ENCODE results near the gene SIPA1L3.

Gene SIPA1L3

DNA sequence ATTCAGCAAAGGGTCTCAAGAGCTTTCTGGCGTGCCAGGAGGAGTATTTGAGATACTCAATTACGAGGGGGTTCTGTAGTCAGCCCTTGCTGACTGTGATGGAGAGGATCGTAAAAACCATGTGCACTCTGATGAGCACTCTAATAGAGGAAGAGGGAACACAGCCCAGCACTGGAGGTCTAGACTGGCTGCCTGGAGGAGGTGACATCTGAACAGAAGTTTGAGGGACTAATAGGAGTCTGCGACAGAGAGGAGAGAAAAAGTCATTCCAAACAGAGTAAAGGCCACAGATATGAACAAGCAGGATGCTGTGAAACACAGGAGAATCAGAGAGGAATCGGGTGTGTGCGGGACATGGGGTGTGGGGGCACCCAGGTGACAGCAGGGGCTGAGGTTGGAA is 237.7 kb downstream of the SIPA1L3 start:
- Histone ChIP-seq H3K36me3 (ENCODE audit: control insufficient read depth, insufficient read depth, low read length) (peaks cover 30% of the 10 kb centered on the region), H3K27ac (ENCODE audit: low read depth, low read length) (no peak overlapping the region), H3K9ac (ENCODE audit: low read depth, low read length) (no peak overlapping the region), H3K9me3 (ENCODE audit: control insufficient read depth, insufficient read depth, low read length) (no peaks in the 10 kb centered on the region), H3K4me3 (ENCODE audit: low read depth, low read length) (no peak overlapping the region), H3K4me1 (ENCODE audit: control insufficient read depth, insufficient read depth, low read length) (no peaks in the 10 kb centered on the region), H3K27me3 (ENCODE audit: control insufficient read depth, insufficient read depth, low read length) (no peaks in the 10 kb centered on the region)

DNA sequence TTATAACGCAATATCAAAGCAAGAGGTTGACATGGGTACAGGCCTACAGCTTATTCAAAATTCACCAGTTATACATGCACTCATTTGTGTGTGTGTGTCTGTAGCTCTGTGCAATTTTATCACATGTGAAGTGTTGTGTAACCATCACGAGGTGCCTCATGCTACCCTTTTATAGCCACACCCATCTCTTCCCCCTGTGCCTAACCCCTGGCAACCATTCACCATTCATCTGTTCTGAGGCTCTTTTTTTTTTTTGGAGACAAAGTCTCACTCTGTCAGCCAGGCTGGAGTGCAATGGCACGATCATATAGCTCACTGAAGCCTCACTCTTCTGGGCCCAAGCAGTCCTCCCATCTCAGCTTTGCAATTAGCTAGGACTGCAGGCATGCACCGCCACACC is 238.6 kb downstream of the SIPA1L3 start:
- H3K4me3 ChIP-seq (ENCODE audit: low read depth, low read length), result no peak overlapping the region
- H3K27me3 ChIP-seq (ENCODE audit: control insufficient read depth, insufficient read depth, low read length), result no peaks in the 10 kb centered on the region
- H3K27ac ChIP-seq (ENCODE audit: low read depth, low read length), result no peak overlapping the region
- no peak overlapping the region for H3K9ac ChIP-seq (ENCODE audit: low read depth, low read length)
- H3K9me3 ChIP-seq (ENCODE audit: control insufficient read depth, insufficient read depth, low read length), result no peaks in the 10 kb centered on the region
- no peaks in the 10 kb centered on the region for H3K4me1 ChIP-seq (ENCODE audit: control insufficient read depth, insufficient read depth, low read length)
- peaks cover 30% of the 10 kb centered on the region for H3K36me3 ChIP-seq (ENCODE audit: control insufficient read depth, insufficient read depth, low read length)

DNA sequence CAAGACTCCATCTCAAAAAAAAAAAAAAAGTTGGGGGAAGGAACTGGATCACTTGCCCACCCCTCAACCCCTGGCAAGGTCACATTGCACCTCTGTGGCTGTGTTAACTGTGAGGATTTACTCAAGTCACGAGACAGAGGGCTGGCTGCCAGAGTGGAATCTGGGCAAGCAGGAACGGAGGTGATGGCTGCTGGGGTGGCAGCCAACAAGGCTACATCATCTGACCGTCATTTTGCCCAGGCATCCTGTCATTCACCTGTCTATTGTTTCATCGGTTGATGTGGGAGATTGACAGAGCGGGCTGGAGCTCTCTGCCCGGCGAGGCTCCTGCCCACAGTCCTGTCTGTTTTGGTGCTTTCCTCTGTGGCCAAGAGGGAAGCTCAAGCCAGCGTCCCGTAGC is 241.3 kb downstream of the SIPA1L3 start:
- H3K4me3 ChIP-seq (ENCODE audit: low read depth, low read length), result no peak overlapping the region
- no peak overlapping the region for H3K27ac ChIP-seq (ENCODE audit: low read depth, low read length)
- no peak overlapping the region for H3K9ac ChIP-seq (ENCODE audit: low read depth, low read length)
- no peaks in the 10 kb centered on the region for H3K4me1 ChIP-seq (ENCODE audit: control insufficient read depth, insufficient read depth, low read length)
- peaks cover 42% of the 10 kb centered on the region for H3K36me3 ChIP-seq (ENCODE audit: control insufficient read depth, insufficient read depth, low read length)
- no peaks in the 10 kb centered on the region for H3K27me3 ChIP-seq (ENCODE audit: control insufficient read depth, insufficient read depth, low read length)
- no peaks in the 10 kb centered on the region for H3K9me3 ChIP-seq (ENCODE audit: control insufficient read depth, insufficient read depth, low read length)

DNA sequence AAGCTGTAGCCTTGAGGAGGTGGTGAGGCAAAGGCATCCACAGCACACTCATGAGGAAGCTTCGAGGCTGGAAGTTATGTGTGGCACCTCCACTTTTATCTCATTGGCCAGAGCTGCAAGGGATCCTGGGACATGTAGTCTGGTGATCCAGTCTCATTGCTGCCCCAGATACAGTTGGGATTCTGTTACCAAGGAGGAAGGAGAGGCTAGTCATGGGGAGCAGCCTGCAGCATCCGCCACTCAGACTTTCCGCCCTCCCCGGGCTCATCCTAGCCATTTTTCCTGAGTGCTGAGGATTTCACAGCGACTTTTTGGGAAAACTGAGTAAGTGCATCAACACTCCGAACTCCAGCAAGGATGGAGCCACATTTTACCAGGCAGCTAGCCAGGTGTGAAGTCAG is 242.7 kb downstream of the SIPA1L3 start:
- no peaks in the 10 kb centered on the region for H3K27me3 ChIP-seq (ENCODE audit: control insufficient read depth, insufficient read depth, low read length)
- H3K9me3 ChIP-seq (ENCODE audit: control insufficient read depth, insufficient read depth, low read length), result no peaks in the 10 kb centered on the region
- peaks cover 39% of the 10 kb centered on the region for H3K36me3 ChIP-seq (ENCODE audit: control insufficient read depth, insufficient read depth, low read length)
- no peak overlapping the region for H3K4me3 ChIP-seq (ENCODE audit: low read depth, low read length)
- H3K4me1 ChIP-seq (ENCODE audit: control insufficient read depth, insufficient read depth, low read length), result no peaks in the 10 kb centered on the region
- H3K9ac ChIP-seq (ENCODE audit: low read depth, low read length), result no peak overlapping the region
- H3K27ac ChIP-seq (ENCODE audit: low read depth, low read length), result no peak overlapping the region

DNA sequence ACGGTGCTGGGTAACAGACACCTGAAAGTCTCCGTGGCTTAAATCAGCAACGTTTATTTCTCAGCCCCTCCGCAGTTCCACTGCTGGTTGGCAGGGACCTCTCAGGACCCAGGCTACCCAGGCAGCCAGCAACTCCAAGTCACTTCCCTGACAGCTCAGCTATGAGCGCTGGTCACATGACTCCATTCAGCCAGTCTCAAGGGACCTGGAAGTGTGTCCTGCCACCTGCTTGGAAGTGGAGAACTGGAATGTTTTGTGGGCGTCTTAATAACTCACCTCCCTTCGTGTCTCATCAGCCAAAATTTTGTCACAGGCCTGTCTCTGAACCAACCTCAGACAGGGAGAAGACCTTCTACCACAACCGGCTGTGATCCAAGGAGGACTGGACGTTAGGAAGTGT is 244.2 kb downstream of the SIPA1L3 start:
- Histone ChIP-seq H3K36me3 (ENCODE audit: control insufficient read depth, insufficient read depth, low read length) (peaks cover 35% of the 10 kb centered on the region), H3K9me3 (ENCODE audit: control insufficient read depth, insufficient read depth, low read length) (no peaks in the 10 kb centered on the region), H3K4me3 (ENCODE audit: low read depth, low read length) (no peak overlapping the region), H3K9ac (ENCODE audit: low read depth, low read length) (no peak overlapping the region), H3K4me1 (ENCODE audit: control insufficient read depth, insufficient read depth, low read length) (no peaks in the 10 kb centered on the region), H3K27me3 (ENCODE audit: control insufficient read depth, insufficient read depth, low read length) (no peaks in the 10 kb centered on the region), H3K27ac (ENCODE audit: low read depth, low read length) (no peak overlapping the region)

DNA sequence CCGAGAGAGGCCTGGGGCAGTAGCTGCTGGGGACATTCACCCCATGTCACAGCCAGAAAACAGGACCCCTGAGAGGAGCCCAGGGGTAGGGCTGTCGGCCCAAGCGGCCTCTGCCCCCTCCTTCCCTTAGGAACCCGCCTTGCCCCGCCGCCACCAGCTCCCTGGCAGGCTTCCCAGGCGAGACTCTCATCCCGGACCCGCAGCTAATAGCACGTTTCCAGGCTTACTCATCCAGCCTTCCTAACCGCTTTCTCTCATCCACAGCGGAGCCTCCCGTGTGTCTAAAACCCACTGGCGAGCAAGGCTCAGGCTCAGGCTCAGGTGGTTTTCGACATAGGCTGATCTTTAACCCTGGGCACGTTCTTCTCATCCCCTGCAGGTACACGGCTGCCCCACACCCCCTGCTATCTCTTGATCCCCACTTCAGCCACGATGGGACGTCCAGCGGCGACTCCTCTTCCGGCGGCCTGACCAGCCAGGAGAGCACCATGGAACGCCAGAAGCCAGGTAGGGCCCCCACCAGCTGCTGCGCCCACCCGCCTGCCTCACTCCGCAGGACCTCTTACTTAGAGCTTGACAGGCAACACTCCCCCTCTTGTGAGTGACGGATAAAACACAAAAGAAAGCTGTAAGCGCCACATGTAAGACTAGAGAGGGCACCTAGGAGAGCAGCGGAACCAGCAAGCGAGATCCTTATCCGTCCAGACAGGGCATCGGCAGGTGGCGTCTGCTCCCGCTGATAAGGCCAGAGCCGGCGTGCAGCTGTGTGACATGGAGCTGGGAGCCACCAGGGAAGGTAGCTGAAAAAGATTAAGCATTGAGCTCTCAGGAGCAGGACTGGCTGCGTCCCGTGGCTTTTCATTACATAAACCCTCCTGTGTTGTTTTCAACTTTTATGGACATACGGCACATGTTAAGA is 245.7 kb downstream of the SIPA1L3 start:
- no peaks in the 10 kb centered on the region for H3K27me3 ChIP-seq (ENCODE audit: control insufficient read depth, insufficient read depth, low read length)
- no peaks in the 10 kb centered on the region for H3K4me1 ChIP-seq (ENCODE audit: control insufficient read depth, insufficient read depth, low read length)
- no peaks in the 10 kb centered on the region for H3K9me3 ChIP-seq (ENCODE audit: control insufficient read depth, insufficient read depth, low read length)
- no peak overlapping the region for H3K4me3 ChIP-seq (ENCODE audit: low read depth, low read length)
- peaks cover 37% of the 10 kb centered on the region for H3K36me3 ChIP-seq (ENCODE audit: control insufficient read depth, insufficient read depth, low read length)
- H3K9ac ChIP-seq (ENCODE audit: low read depth, low read length), result no peak overlapping the region
- H3K27ac ChIP-seq (ENCODE audit: low read depth, low read length), result no peak overlapping the region

DNA sequence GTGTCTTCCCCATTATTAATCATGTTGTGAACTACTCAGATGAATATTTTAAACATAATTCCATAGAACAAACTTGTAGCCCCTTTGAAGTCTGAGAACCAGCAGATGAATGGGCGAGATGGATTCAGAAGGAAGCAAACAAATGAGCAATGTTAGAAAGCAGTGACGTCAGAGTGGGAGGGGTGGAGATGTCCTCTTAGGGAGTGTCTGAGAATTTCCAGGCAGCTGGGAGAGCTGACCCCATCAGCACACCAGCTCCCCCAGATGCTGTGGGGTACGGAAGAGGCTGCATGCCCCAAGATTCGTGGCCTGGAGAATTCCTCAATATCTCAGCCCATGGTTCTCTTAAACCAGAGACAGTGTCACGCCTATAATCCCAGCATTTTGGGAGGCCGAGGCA is 248.4 kb downstream of the SIPA1L3 start:
- H3K9me3 ChIP-seq (ENCODE audit: control insufficient read depth, insufficient read depth, low read length), result no peaks in the 10 kb centered on the region
- H3K4me3 ChIP-seq (ENCODE audit: low read depth, low read length), result no peak overlapping the region
- no peaks in the 10 kb centered on the region for H3K4me1 ChIP-seq (ENCODE audit: control insufficient read depth, insufficient read depth, low read length)
- no peak overlapping the region for H3K9ac ChIP-seq (ENCODE audit: low read depth, low read length)
- no peak overlapping the region for H3K27ac ChIP-seq (ENCODE audit: low read depth, low read length)
- H3K36me3 ChIP-seq (ENCODE audit: control insufficient read depth, insufficient read depth, low read length), result peaks cover 44% of the 10 kb centered on the region
- H3K27me3 ChIP-seq (ENCODE audit: control insufficient read depth, insufficient read depth, low read length), result no peaks in the 10 kb centered on the region

DNA sequence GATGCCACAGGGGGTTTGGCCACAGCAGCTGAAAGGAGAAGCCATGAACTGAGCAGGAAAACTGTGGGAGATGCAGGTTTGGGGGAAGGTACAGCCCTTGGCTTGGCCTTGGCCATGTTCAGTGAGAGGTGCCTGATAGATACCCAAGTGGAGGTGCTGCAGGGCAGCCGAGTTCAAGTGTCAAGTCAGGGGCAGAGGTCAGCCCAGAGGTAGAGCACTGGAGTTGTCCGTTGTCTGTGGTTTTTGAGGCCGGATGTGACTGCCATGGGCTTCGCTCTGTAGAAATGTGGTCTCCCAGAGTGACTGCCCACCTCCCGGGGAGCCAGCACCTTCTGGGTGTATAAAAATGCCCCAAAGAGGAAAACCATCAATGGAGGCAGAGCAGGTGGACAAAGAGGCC is 251.7 kb downstream of the SIPA1L3 start:
- no peak overlapping the region for H3K9ac ChIP-seq (ENCODE audit: low read depth, low read length)
- H3K27me3 ChIP-seq (ENCODE audit: control insufficient read depth, insufficient read depth, low read length), result no peaks in the 10 kb centered on the region
- H3K4me3 ChIP-seq (ENCODE audit: low read depth, low read length), result no peak overlapping the region
- H3K9me3 ChIP-seq (ENCODE audit: control insufficient read depth, insufficient read depth, low read length), result 0 out of 2 replicates have a peak, but pooled peaks cover 4% of the 10 kb centered on the region
- no peak overlapping the region for H3K27ac ChIP-seq (ENCODE audit: low read depth, low read length)
- H3K4me1 ChIP-seq (ENCODE audit: control insufficient read depth, insufficient read depth, low read length), result no peaks in the 10 kb centered on the region
- peaks cover 43% of the 10 kb centered on the region for H3K36me3 ChIP-seq (ENCODE audit: control insufficient read depth, insufficient read depth, low read length)

DNA sequence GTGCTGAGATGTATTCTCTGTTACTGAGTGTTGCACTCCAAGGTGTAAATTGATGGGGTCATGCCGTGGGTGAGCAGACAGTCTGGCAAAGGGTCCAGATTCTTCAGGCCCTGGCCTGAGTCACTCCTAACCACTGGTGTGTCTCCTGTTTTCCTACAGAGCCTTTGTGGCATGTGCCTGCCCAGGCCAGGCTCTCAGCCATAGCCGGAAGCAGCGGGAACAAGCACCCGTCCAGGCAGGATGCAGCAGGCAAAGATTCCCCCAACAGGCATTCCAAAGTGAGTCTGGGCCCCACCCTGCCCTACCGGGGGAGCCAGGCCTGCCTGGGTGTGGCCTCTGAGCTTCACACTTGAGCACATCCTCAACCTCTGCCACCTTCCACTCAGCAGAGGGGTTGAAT is 255.1 kb downstream of the SIPA1L3 start:
- no peaks in the 10 kb centered on the region for H3K4me1 ChIP-seq (ENCODE audit: control insufficient read depth, insufficient read depth, low read length)
- no peaks in the 10 kb centered on the region for H3K27me3 ChIP-seq (ENCODE audit: control insufficient read depth, insufficient read depth, low read length)
- H3K9me3 ChIP-seq (ENCODE audit: control insufficient read depth, insufficient read depth, low read length), result 0 out of 2 replicates have a peak, but pooled peaks cover 4% of the 10 kb centered on the region
- H3K9ac ChIP-seq (ENCODE audit: low read depth, low read length), result no peak overlapping the region
- H3K27ac ChIP-seq (ENCODE audit: low read depth, low read length), result no peak overlapping the region
- peaks cover 54% of the 10 kb centered on the region for H3K36me3 ChIP-seq (ENCODE audit: control insufficient read depth, insufficient read depth, low read length)
- H3K4me3 ChIP-seq (ENCODE audit: low read depth, low read length), result no peak overlapping the region

DNA sequence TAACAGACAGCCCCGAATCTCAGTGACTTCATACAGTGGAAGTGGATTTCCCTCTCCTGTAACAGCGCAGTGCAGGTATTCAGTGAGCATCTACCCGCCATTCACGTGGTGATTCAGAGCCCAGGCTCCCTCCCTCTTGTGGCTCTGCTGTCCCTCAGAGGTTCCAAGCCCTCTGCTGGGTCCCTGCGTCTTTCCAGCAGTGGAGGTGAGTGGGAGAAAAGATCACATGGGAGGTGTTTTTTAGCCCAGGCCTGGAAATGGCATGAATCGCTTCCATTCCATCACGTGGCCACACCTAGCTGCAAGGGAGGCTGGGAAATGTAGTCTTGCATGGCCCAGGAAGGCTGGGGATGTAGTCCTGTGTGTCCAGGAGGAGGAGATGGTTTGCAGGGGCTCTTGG is 255.6 kb downstream of the SIPA1L3 start:
- Histone ChIP-seq H3K27ac (ENCODE audit: low read depth, low read length) (no peak overlapping the region), H3K27me3 (ENCODE audit: control insufficient read depth, insufficient read depth, low read length) (no peaks in the 10 kb centered on the region), H3K9ac (ENCODE audit: low read depth, low read length) (no peak overlapping the region), H3K9me3 (ENCODE audit: control insufficient read depth, insufficient read depth, low read length) (0 out of 2 replicates have a peak, but pooled peaks cover 4% of the 10 kb centered on the region), H3K4me3 (ENCODE audit: low read depth, low read length) (no peak overlapping the region), H3K36me3 (ENCODE audit: control insufficient read depth, insufficient read depth, low read length) (peaks cover 49% of the 10 kb centered on the region), H3K4me1 (ENCODE audit: control insufficient read depth, insufficient read depth, low read length) (no peaks in the 10 kb centered on the region)

DNA sequence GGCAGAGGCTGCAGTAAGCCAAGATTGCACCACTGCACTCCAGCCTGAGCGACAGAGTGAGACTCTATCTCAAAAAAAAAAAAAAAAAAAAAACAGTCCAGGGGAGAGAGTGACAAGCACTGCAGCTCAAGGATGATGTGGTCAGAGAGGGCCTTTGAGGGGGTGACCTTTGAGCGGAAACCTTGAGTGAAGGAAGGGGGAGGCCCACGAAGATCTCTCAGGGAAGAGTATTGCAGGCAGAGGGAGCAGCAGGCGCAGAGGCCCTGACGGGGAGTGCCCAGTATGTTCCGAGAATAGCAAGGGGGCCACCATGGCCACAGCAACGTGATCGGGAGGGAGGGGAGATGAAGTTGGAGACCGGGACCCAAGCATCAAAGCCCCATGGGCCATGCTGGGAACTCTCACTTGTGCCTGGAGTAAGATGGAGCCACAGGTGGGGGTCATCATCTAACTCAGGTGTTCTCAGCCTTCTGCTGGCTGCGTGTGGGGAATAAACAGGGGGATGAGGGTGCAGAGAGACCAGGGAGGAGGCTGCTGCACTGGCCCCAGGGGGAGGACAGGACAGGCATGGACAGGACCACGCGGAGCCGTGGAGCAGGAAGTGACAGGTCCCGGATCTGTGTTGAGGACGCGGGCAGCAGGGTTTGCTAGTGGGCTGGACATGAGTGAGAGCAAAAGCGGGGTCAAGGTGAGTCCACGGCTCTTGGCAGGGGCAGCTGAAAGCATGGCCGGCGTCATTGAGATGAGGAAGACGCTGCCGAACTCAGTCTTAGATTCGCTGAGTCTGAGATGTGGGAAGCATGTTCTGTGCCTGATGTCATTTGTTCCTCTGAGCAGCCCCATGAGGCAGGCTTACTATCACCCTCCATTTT is 256.6 kb downstream of the SIPA1L3 start:
- H3K36me3 ChIP-seq (ENCODE audit: control insufficient read depth, insufficient read depth, low read length), result peaks cover 48% of the 10 kb centered on the region

More for the DNA sequence above, 256.6 kb downstream of the SIPA1L3 start:
- 0 out of 2 replicates have a peak, but pooled peaks cover 4% of the 10 kb centered on the region for H3K9me3 ChIP-seq (ENCODE audit: control insufficient read depth, insufficient read depth, low read length)
- H3K4me1 ChIP-seq (ENCODE audit: control insufficient read depth, insufficient read depth, low read length), result peaks cover 4% of the 10 kb centered on the region
- H3K27ac ChIP-seq (ENCODE audit: low read depth, low read length), result no peak overlapping the region
- no peaks in the 10 kb centered on the region for H3K27me3 ChIP-seq (ENCODE audit: control insufficient read depth, insufficient read depth, low read length)
- H3K9ac ChIP-seq (ENCODE audit: low read depth, low read length), result no peak overlapping the region
- H3K4me3 ChIP-seq (ENCODE audit: low read depth, low read length), result no peak overlapping the region
